ENCODE results near the gene SPTBN1. TPM values are rescaled to one million over a fixed set of nuclear protein-coding genes. Genes with fewer than 3 reads are reported as not detected.

Gene SPTBN1
- total RNA-seq, 4 donors from 2014 or later: 132 to 239 (median 195) TPM

GRCh38 chr2:54595161-54595803 lies 139.2 kb downstream of the SPTBN1 start:
- H3K4me3 ChIP-seq (ENCODE audit: low read depth, poor library complexity, severe bottlenecking): no peak overlapping the region
- TF ChIP-seq POLR2A (IDR thresholded peaks at IDR 0.05): no peak
- TF ChIP-seq CTCF (IDR thresholded peaks at IDR 0.05): no peak
- WGBS, 2 donors: 96 to 97% methylated on average over 13 of the region's 13 CpGs
- intact Hi-C loops (cut with DNase I; ENCODE audit: low total_unique reads): no loop called here
- no peak for DNase-seq (ENCODE audit: low spot score in 2 of 2)

GRCh38 chr2:54595999-54596902 lies 140.1 kb downstream of the SPTBN1 start:
- no peak overlapping the region for H3K4me3 ChIP-seq (ENCODE audit: low read depth, poor library complexity, severe bottlenecking)
- TF ChIP-seq CTCF (IDR thresholded peaks at IDR 0.05): no peak
- no peak for TF ChIP-seq POLR2A (IDR thresholded peaks at IDR 0.05)
- DNase-seq (ENCODE audit: low spot score in 2 of 2): no peak
- 55 to 65% methylated on average over 15 of the region's 15 CpGs for WGBS, 2 donors
- intact Hi-C loops (cut with DNase I; ENCODE audit: low total_unique reads): no loop called here

GRCh38 chr2:54597153-54597848 lies 141.2 kb downstream of the SPTBN1 start:
- H3K4me3 ChIP-seq (ENCODE audit: low read depth, poor library complexity, severe bottlenecking): no peak overlapping the region
- WGBS, 2 donors: 39 to 51% methylated on average over 5 of the region's 5 CpGs
- no peak for DNase-seq (ENCODE audit: low spot score in 2 of 2)
- TF ChIP-seq CTCF (IDR thresholded peaks at IDR 0.05) (no peak), POLR2A (IDR thresholded peaks at IDR 0.05) (no peak)
- intact Hi-C loops (cut with DNase I; ENCODE audit: low total_unique reads): no loop called here

- TF ChIP-seq POLR2A (IDR thresholded peaks at IDR 0.05) (no peak), CTCF (IDR thresholded peaks at IDR 0.05) (no peak)
- no peak overlapping the region for H3K4me3 ChIP-seq (ENCODE audit: low read depth, poor library complexity, severe bottlenecking)
- intact Hi-C loops (cut with DNase I; ENCODE audit: low total_unique reads): no loop called here
- no peak for DNase-seq (ENCODE audit: low spot score in 2 of 2)
- WGBS, 2 donors: 94 to 97% methylated on average over 14 of the region's 14 CpGs
Measured at GRCh38 chr2:54598347-54599325, 142.5 kb downstream of the SPTBN1 start.

GRCh38 chr2:54599326-54599710 lies 143.2 kb downstream of the SPTBN1 start:
- WGBS, 2 donors: 61 to 74% methylated on average over 5 of the region's 5 CpGs
- H3K4me3 ChIP-seq (ENCODE audit: low read depth, poor library complexity, severe bottlenecking): no peak overlapping the region
- intact Hi-C loops (cut with DNase I; ENCODE audit: low total_unique reads): no loop called here
- no peak for DNase-seq (ENCODE audit: low spot score in 2 of 2)
- TF ChIP-seq POLR2A (IDR thresholded peaks at IDR 0.05) (no peak), CTCF (IDR thresholded peaks at IDR 0.05) (no peak)
